ENCODE data around the gene CUX1. TPM values are rescaled to one million over a fixed set of nuclear protein-coding genes. Genes with fewer than 3 reads are reported as not detected.
A peak's percentile ranks its signal among the peaks of the same experiment; 100 is the strongest.

Gene CUX1
- total and polyA plus RNA-seq, 4 donors: 40.5 to 138 (median 69.1) TPM

DNA sequence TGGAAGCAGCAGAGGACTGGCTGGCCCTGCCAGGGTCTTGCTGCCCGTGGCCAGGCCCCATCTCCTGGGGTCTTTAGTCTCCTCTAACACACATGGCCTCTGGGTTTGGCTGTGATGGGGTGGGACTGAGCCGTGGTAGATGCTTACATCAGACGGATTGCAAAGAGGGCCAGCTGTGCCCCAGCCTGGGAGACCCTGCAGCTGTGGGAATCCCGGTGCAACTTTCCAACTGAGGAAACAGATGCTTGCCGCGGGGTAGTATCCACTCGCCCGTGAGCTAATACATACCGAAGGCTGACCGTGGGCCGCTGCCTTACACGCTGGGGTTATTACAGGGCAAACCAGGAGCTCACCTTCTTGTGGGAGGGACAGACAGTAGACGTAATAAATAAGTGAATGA is 445.1 kb downstream of the CUX1 start:
- Histone ChIP-seq H3K36me3 (ENCODE audit: control insufficient read depth in 4 of 4, insufficient read depth in 4 of 4, low read length in 4 of 4) (no peaks in the 10 kb centered on the region), H3K27me3 (ENCODE audit: control insufficient read depth in 3 of 3, insufficient read depth in 3 of 3, low read length in 2 of 3) (no peaks in the 10 kb centered on the region), H3K4me3 (no peak overlapping the region), H3K9me3 (ENCODE audit: control insufficient read depth in 4 of 4, insufficient read depth in 3 of 4, low read length in 3 of 4) (no peaks in the 10 kb centered on the region), H3K4me1 (ENCODE audit: control insufficient read depth in 5 of 5, insufficient read depth in 5 of 5, low read length in 5 of 5) (peaks cover 0 to 8% (median 0%) of the 10 kb centered on the region in 5 donors), H3K9ac (ENCODE audit: insufficient read depth in 1 of 2, low read length in 2 of 2) (no peak overlapping the region), H3K27ac (ENCODE audit: low read depth in 1 of 2, low read length in 1 of 2) (no peak overlapping the region)
- no peak for ATAC-seq (ENCODE audit: insufficient read depth, low FRiP score)
- 93% methylated on average over 13 of the region's 13 CpGs for WGBS, 2 donors
- TF ChIP-seq, protein P1, sequence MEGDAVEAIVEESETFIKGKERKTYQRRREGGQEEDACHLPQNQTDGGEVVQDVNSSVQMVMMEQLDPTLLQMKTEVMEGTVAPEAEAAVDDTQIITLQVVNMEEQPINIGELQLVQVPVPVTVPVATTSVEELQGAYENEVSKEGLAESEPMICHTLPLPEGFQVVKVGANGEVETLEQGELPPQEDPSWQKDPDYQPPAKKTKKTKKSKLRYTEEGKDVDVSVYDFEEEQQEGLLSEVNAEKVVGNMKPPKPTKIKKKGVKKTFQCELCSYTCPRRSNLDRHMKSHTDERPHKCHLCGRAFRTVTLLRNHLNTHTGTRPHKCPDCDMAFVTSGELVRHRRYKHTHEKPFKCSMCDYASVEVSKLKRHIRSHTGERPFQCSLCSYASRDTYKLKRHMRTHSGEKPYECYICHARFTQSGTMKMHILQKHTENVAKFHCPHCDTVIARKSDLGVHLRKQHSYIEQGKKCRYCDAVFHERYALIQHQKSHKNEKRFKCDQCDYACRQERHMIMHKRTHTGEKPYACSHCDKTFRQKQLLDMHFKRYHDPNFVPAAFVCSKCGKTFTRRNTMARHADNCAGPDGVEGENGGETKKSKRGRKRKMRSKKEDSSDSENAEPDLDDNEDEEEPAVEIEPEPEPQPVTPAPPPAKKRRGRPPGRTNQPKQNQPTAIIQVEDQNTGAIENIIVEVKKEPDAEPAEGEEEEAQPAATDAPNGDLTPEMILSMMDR (IDR thresholded peaks at IDR 0.05; ENCODE audit: control extremely low read depth, extremely low read depth): no peak
- no peak for DNase-seq

DNA sequence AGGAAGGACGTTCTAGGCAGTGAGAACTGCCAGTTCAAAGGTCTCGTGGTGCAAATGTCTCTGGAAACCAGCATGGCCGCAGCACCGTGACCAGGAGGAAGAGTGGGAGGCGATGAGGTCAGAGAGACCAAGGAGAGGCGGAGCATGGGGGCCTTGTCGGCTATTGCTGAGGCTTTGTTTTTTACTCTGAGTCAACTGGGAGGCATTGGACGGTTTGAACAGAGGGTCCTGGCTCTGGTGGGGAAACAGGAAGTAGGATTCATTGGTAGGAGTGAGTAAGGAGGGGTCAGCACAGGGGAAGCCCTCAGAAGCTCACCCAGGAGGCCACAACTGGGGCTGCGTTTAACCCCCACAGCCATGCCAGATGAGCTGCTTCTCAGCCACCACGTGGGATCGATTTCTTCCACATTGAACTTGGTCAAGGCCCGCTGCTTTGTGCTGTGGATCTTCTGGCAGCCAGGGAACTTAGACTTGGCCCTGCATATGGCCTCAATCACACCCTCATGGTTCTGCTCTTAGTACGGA is 447.0 kb downstream of the CUX1 start:
- Histone ChIP-seq H3K27ac (ENCODE audit: low read depth in 1 of 2, low read length in 1 of 2) (no peak overlapping the region), H3K4me3 (no peak overlapping the region), H3K36me3 (ENCODE audit: control insufficient read depth in 4 of 4, insufficient read depth in 4 of 4, low read length in 4 of 4) (no peaks in the 10 kb centered on the region), H3K27me3 (ENCODE audit: control insufficient read depth in 3 of 3, insufficient read depth in 3 of 3, low read length in 2 of 3) (no peaks in the 10 kb centered on the region), H3K9ac (ENCODE audit: insufficient read depth in 1 of 2, low read length in 2 of 2) (no peak overlapping the region), H3K4me1 (ENCODE audit: control insufficient read depth in 5 of 5, insufficient read depth in 5 of 5, low read length in 5 of 5) (peaks cover 0 to 8% (median 0%) of the 10 kb centered on the region in 5 donors), H3K9me3 (ENCODE audit: control insufficient read depth in 4 of 4, insufficient read depth in 3 of 4, low read length in 3 of 4) (no peaks in the 10 kb centered on the region)
- ATAC-seq (ENCODE audit: insufficient read depth, low FRiP score): no peak
- peak in 2 of 3 donors; percentile 20 to 62 for DNase-seq
- TF ChIP-seq, protein P1 (IDR thresholded peaks at IDR 0.05; ENCODE audit: control extremely low read depth, extremely low read depth): no peak
- WGBS, 2 donors: 65 to 70% methylated on average over 13 of the region's 13 CpGs

DNA sequence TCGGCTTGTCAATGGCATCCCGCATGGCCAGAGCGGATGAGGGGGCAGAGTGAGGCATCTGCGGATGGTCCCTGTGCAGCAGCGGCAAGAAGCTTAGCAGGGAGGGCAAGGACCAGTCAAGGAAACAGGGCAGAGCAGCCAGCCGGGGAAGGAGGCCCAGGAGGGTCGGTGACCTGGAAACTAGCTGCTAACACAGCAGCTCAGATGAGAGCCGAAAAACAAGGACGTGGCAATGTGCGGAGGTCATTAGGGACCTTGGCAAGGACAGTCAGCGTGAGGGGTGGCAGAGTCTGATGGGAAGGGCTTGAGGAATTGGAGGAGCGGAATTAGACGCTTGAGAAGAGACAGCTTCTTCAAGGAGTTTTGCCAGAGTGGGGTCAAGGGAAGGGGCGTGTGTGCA is 449.1 kb downstream of the CUX1 start:
- H3K4me3 ChIP-seq: no peak overlapping the region
- H3K27ac ChIP-seq (ENCODE audit: low read depth in 1 of 2, low read length in 1 of 2): no peak overlapping the region
- H3K9ac ChIP-seq (ENCODE audit: insufficient read depth in 1 of 2, low read length in 2 of 2): no peak overlapping the region
- ATAC-seq (ENCODE audit: insufficient read depth, low FRiP score) (no peak), DNase-seq (no peak)
- H3K27me3 ChIP-seq (ENCODE audit: control insufficient read depth in 3 of 3, insufficient read depth in 3 of 3, low read length in 2 of 3): no peaks in the 10 kb centered on the region
- WGBS, 2 donors: 83 to 92% methylated on average over 14 of the region's 14 CpGs
- no peaks in the 10 kb centered on the region for H3K9me3 ChIP-seq (ENCODE audit: control insufficient read depth in 4 of 4, insufficient read depth in 3 of 4, low read length in 3 of 4)
- TF ChIP-seq, protein P1 (IDR thresholded peaks at IDR 0.05; ENCODE audit: control extremely low read depth, extremely low read depth): no peak
- peaks cover 0 to 19% (median 0%) of the 10 kb centered on the region in 5 donors for H3K4me1 ChIP-seq (ENCODE audit: control insufficient read depth in 5 of 5, insufficient read depth in 5 of 5, low read length in 5 of 5)
- H3K36me3 ChIP-seq (ENCODE audit: control insufficient read depth in 4 of 4, insufficient read depth in 4 of 4, low read length in 4 of 4): no peaks in the 10 kb centered on the region

DNA sequence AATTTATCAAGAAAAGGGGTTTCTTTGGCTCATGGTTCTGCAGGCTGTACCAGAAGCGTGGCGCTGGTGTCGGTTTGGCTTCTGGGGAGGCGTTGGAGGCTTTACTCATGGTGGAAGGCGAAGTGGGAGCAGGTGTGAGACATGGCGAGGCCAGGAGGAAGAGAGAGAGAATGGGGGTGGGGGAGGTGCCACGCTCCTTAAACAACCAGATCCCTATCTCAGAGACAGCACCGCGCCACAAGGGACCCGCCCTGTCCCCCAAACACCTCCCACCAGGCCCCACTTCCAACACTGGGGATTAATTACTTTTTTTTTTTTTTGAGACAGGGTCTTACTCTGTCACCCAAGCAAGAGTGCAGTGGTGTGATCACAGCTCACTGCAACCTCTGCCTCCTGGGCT is 451.2 kb downstream of the CUX1 start:
- 78 to 85% methylated on average over 10 of the region's 10 CpGs for WGBS, 2 donors
- no peak overlapping the region for H3K4me3 ChIP-seq
- peaks cover 0 to 2% (median 0%) of the 10 kb centered on the region in 4 donors for H3K36me3 ChIP-seq (ENCODE audit: control insufficient read depth in 4 of 4, insufficient read depth in 4 of 4, low read length in 4 of 4)
- ATAC-seq (ENCODE audit: insufficient read depth, low FRiP score) (no peak), DNase-seq (no peak)
- no peak overlapping the region for H3K27ac ChIP-seq (ENCODE audit: low read depth in 1 of 2, low read length in 1 of 2)
- H3K4me1 ChIP-seq (ENCODE audit: control insufficient read depth in 5 of 5, insufficient read depth in 5 of 5, low read length in 5 of 5): peaks cover 0 to 19% (median 0%) of the 10 kb centered on the region in 5 donors
- no peaks in the 10 kb centered on the region for H3K9me3 ChIP-seq (ENCODE audit: control insufficient read depth in 4 of 4, insufficient read depth in 3 of 4, low read length in 3 of 4)
- TF ChIP-seq, protein P1 (IDR thresholded peaks at IDR 0.05; ENCODE audit: control extremely low read depth, extremely low read depth): no peak
- no peak overlapping the region for H3K9ac ChIP-seq (ENCODE audit: insufficient read depth in 1 of 2, low read length in 2 of 2)
- no peaks in the 10 kb centered on the region for H3K27me3 ChIP-seq (ENCODE audit: control insufficient read depth in 3 of 3, insufficient read depth in 3 of 3, low read length in 2 of 3)
